AG04450 (cell line): ENCODE data around the gene CWC15. TPM values are rescaled to one million over a fixed set of nuclear protein-coding genes. Genes with fewer than 3 reads are reported as not detected.

Source experiments
- CTCF ChIA-PET: fragments of 300-600, 350-600 bp; formaldehyde crosslinking; extraction: SDS; loops from one replicate; lab custom pipeline; 2022; ENCODE audit warnings: antibody characterized with exemption, inconsistent platforms; lab: Charles Lee
- POLR2A ChIA-PET: fragments of 350-600 bp; formaldehyde crosslinking; extraction: SDS; loops from one replicate; lab custom pipeline; 2021; ENCODE audit warnings: antibody characterized with exemption, inconsistent platforms; lab: Yijun Ruan, JAX
- DNase-seq: peaks from one replicate; pipeline ENCODE4 v3.0.0-alpha.2; 2011; ENCODE audit warnings: low read depth, low spot score
- H3K27ac ChIP-seq: one replicate; pipeline ENCODE4 v1.5.1; 2012; ENCODE audit warnings: low read depth, low read length, control low read depth
- H3K27me3 ChIP-seq: one replicate; pipeline ENCODE4 v1.6.0; 2012; ENCODE audit warnings: low read length; ENCODE audit not compliant: control insufficient read depth, insufficient read depth
- H3K4me3 ChIP-seq: 2 replicates; pipeline ENCODE4 v1.5.1; 2011; ENCODE audit warnings: mild to moderate bottlenecking, low read depth, low read length, control low read depth
- H3K9me3 ChIP-seq: 2 replicates; pipeline ENCODE4 v1.5.1; 2012; ENCODE audit warnings: low read length; ENCODE audit not compliant: control insufficient read depth, insufficient read depth
- CTCF ChIP-seq: IDR thresholded peaks from 2 replicates; pipeline ENCODE4 v1.5.1; 2011; ENCODE audit warnings: low read depth, low read length, control low read depth, inconsistent platforms
- polyA plus RNA-seq: library from polyadenylated mRNA; depleted of rRNA; stranded (reverse); fragments of >200 nt; gene quantifications from 2 replicates; pipeline ENCODE4 v1.2.3, GENCODE V29; 2011

CWC15 gene
- polyA plus RNA-seq, 1 experiment, result 61.9 TPM

- no peak for TF ChIP-seq CTCF
- no peak for DNase-seq
- POLR2A ChIA-PET, result interaction anchor here (1.2 kb wide), 1 partner anchor 15 kb away, joined by 4 read pairs; the partner anchor contains the start of genes CWC15 and KDM4D
- Histone ChIP-seq H3K4me3 (no peak overlapping the region), H3K27me3 (no peaks in the 10 kb centered on the region), H3K9me3 (no peaks in the 10 kb centered on the region), H3K27ac (peak overlapping the region; percentile 54)
- CTCF ChIA-PET, result interaction anchor here (1.1 to 3.1 kb wide), 4 partner anchors 9 to 355 kb away, joined by 3 to 20 read pairs (median 8); no protein-coding TSS in a partner anchor
These were observed 15.1 kb downstream of the CWC15 start for GRCh38 chr11:94958121-94958696.

GRCh38 chr11:94956963-94957362, 16.4 kb downstream of the CWC15 start:
- POLR2A ChIA-PET, result no interaction called here
- no peak for TF ChIP-seq CTCF

GRCh38 chr11:94954753-94955152, 18.6 kb downstream of the CWC15 start:
- ChIA-PET CTCF (interaction anchor here (3.0 kb wide), 1 partner anchor 331 kb away, joined by 8 read pairs; no protein-coding TSS in a partner anchor), POLR2A (no interaction called here)
- Histone ChIP-seq H3K27me3 (no peaks in the 10 kb centered on the region), H3K27ac (no peak overlapping the region), H3K4me3 (no peak overlapping the region), H3K9me3 (no peaks in the 10 kb centered on the region)
- DNase-seq, result no peak
- TF ChIP-seq CTCF, result no peak

More at GRCh38 chr11:94956963-94957362, 16.4 kb downstream of the CWC15 start:
- Histone ChIP-seq H3K27me3 (no peaks in the 10 kb centered on the region), H3K27ac (no peak overlapping the region), H3K9me3 (no peaks in the 10 kb centered on the region), H3K4me3 (no peak overlapping the region)
- no peak for DNase-seq
- CTCF ChIA-PET, result interaction anchor here (1.1 to 3.1 kb wide), 4 partner anchors 10 to 354 kb away, joined by 3 to 20 read pairs (median 8); no protein-coding TSS in a partner anchor

GRCh38 chr11:94948070-94948617, 25.2 kb downstream of the CWC15 start:
- POLR2A ChIA-PET, result no interaction called here
- H3K4me3 ChIP-seq, result no peak overlapping the region
- DNase-seq, result no peak
- CTCF ChIA-PET, result interaction anchor here (0.5 to 1.3 kb wide), 3 partner anchors 21 to 841 kb away, joined by 3 to 6 read pairs (median 3); partner anchors contain the start of gene FAM76B
- H3K27ac ChIP-seq, result peak overlapping the region; percentile 68
- no peak for TF ChIP-seq CTCF
- H3K27me3 ChIP-seq, result no peaks in the 10 kb centered on the region
- peaks cover 2% of the 10 kb centered on the region; the same call in 1 of the 2 replicates for H3K9me3 ChIP-seq

GRCh38 chr11:94946812-94947211, 26.5 kb downstream of the CWC15 start:
- TF ChIP-seq CTCF, result no peak
- no peak overlapping the region for H3K4me3 ChIP-seq
- H3K27me3 ChIP-seq, result no peaks in the 10 kb centered on the region
- H3K9me3 ChIP-seq, result peaks cover 4% of the 10 kb centered on the region; the same call in 1 of the 2 replicates
- ChIA-PET CTCF (no interaction called here), POLR2A (no interaction called here)
- no peak overlapping the region for H3K27ac ChIP-seq
- no peak for DNase-seq
